Measurements from ENCODE around the gene KLHL12.
"Not testable (repeated sequence)": the region's sequence is repeated elsewhere in the genome, so short reads cannot be mapped to it uniquely, and the experiment has no call there.

KLHL12 gene

DNA sequence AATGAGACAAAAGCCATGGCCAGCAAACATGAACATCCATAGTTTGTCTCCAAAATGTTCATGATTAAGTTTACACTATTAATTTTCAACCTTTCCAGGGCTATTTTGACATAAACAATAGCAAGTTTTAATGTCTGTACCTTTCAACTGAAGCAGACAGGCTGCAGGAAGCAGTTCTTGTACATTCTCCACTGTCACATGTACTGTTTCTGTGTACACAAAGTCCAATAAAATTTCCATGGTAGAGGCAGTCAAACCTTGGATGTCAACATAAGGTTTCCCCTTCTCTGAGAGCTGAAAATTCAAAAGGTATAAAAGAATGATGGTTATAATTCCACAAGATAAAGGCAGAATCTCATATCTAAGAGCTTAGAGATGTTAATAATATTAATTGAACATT, 7.4 kb downstream of the KLHL12 start:
- no peak for TF ChIP-seq EZH2phosphoT487 (IDR thresholded peaks at IDR 0.05; ENCODE audit: borderline replicate concordance, low read length)
- TF ChIP-seq, protein P1, sequence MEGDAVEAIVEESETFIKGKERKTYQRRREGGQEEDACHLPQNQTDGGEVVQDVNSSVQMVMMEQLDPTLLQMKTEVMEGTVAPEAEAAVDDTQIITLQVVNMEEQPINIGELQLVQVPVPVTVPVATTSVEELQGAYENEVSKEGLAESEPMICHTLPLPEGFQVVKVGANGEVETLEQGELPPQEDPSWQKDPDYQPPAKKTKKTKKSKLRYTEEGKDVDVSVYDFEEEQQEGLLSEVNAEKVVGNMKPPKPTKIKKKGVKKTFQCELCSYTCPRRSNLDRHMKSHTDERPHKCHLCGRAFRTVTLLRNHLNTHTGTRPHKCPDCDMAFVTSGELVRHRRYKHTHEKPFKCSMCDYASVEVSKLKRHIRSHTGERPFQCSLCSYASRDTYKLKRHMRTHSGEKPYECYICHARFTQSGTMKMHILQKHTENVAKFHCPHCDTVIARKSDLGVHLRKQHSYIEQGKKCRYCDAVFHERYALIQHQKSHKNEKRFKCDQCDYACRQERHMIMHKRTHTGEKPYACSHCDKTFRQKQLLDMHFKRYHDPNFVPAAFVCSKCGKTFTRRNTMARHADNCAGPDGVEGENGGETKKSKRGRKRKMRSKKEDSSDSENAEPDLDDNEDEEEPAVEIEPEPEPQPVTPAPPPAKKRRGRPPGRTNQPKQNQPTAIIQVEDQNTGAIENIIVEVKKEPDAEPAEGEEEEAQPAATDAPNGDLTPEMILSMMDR (IDR thresholded peaks at IDR 0.05; ENCODE audit: low read depth, low read length, poor library complexity, severe bottlenecking): no peak

GRCh38 chr1:202915146-202915545, 11.9 kb downstream of the KLHL12 start:
- Histone ChIP-seq H3K79me2 (ENCODE audit: control insufficient read depth, low read length) (no peaks in the 10 kb centered on the region), H3K36me3 (ENCODE audit: control insufficient read depth, low read length) (peaks cover 86% of the 10 kb centered on the region), H4K20me1 (ENCODE audit: control insufficient read depth, insufficient read depth, low read depth, low read length) (no peaks in the 10 kb centered on the region), H3K4me2 (ENCODE audit: low read length) (no peak overlapping the region), H3K27ac (ENCODE audit: low read depth, low read length) (no peak overlapping the region), H3K4me3 (ENCODE audit: low read length) (no peak overlapping the region), H3K9me2 (replicated peaks; ENCODE audit: control insufficient read depth, low read length) (no peaks in the 10 kb centered on the region), H3K4me1 (ENCODE audit: control insufficient read depth, low read length) (no peaks in the 10 kb centered on the region), H3K9me3 (ENCODE audit: control insufficient read depth, insufficient read depth, low read length) (no peaks in the 10 kb centered on the region), H3F3A (ENCODE audit: control insufficient read depth, insufficient read depth) (0 out of 2 replicates have a peak, but pooled peaks cover 4% of the 10 kb centered on the region), H3K27me3 (ENCODE audit: control insufficient read depth, low read length) (no peaks in the 10 kb centered on the region)
- TF ChIP-seq, protein P1 (IDR thresholded peaks at IDR 0.05; ENCODE audit: low read depth, low read length, poor library complexity, severe bottlenecking): no peak
- no peak for TF ChIP-seq EZH2phosphoT487 (IDR thresholded peaks at IDR 0.05; ENCODE audit: borderline replicate concordance, low read length)

More for the DNA sequence above, 7.4 kb downstream of the KLHL12 start:
- Histone ChIP-seq H3K27me3 (ENCODE audit: control insufficient read depth, low read length) (no peaks in the 10 kb centered on the region), H3K4me1 (ENCODE audit: control insufficient read depth, low read length) (peaks cover 19% of the 10 kb centered on the region), H3K4me2 (ENCODE audit: low read length) (no peak overlapping the region), H3K4me3 (ENCODE audit: low read length) (no peak overlapping the region), H3K9me3 (ENCODE audit: control insufficient read depth, insufficient read depth, low read length) (no peaks in the 10 kb centered on the region), H3K36me3 (ENCODE audit: control insufficient read depth, low read length) (peaks cover 73% of the 10 kb centered on the region), H3K9me2 (replicated peaks; ENCODE audit: control insufficient read depth, low read length) (no peaks in the 10 kb centered on the region), H3K27ac (ENCODE audit: low read depth, low read length) (no peak overlapping the region), H3F3A (ENCODE audit: control insufficient read depth, insufficient read depth) (0 out of 2 replicates have a peak, but pooled peaks cover 4% of the 10 kb centered on the region), H3K79me2 (ENCODE audit: control insufficient read depth, low read length) (peaks cover 29% of the 10 kb centered on the region), H4K20me1 (ENCODE audit: control insufficient read depth, insufficient read depth, low read depth, low read length) (no peaks in the 10 kb centered on the region)

DNA sequence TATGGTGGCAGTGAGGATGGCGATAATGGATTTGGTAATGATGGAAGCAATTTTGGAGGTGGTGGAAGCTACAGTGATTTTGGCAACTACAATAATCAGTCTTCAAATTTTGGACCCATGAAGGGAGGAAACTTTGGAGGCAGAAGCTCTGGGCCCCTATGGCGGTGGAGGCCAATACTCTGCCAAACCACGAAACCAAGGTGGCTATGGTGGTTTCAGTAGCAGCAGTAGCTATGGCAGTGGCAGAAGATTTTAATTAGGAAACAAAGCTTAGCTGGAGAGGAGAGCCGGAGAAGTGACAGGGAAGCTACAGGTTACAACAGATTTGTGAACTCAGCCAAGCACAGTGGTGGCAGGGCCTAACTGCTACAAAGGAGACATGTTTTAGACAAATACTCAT, 14.6 kb downstream of the KLHL12 start:
- not testable (repeated sequence) for H3K4me3 ChIP-seq (ENCODE audit: low read length); H3K79me2 ChIP-seq (ENCODE audit: control insufficient read depth, low read length); H3K9me3 ChIP-seq (ENCODE audit: control insufficient read depth, insufficient read depth, low read length); H3K4me1 ChIP-seq (ENCODE audit: control insufficient read depth, low read length); H3K4me2 ChIP-seq (ENCODE audit: low read length); H3F3A ChIP-seq (ENCODE audit: control insufficient read depth, insufficient read depth); H3K27ac ChIP-seq (ENCODE audit: low read depth, low read length); H3K9me2 ChIP-seq (replicated peaks; ENCODE audit: control insufficient read depth, low read length); H4K20me1 ChIP-seq (ENCODE audit: control insufficient read depth, insufficient read depth, low read depth, low read length); H3K27me3 ChIP-seq (ENCODE audit: control insufficient read depth, low read length)
- H3K36me3 ChIP-seq (ENCODE audit: control insufficient read depth, low read length): peaks cover 88% of the 10 kb centered on the region

- no peaks in the 10 kb centered on the region for H3K79me2 ChIP-seq (ENCODE audit: control insufficient read depth, low read length)
- no peak overlapping the region for H3K27ac ChIP-seq (ENCODE audit: low read depth, low read length)
- no peaks in the 10 kb centered on the region for H4K20me1 ChIP-seq (ENCODE audit: control insufficient read depth, insufficient read depth, low read depth, low read length)
- TF ChIP-seq EZH2phosphoT487 (IDR thresholded peaks at IDR 0.05; ENCODE audit: borderline replicate concordance, low read length): no peak
- TF ChIP-seq, protein P1 (IDR thresholded peaks at IDR 0.05; ENCODE audit: low read depth, low read length, poor library complexity, severe bottlenecking): no peak
- H3K4me1 ChIP-seq (ENCODE audit: control insufficient read depth, low read length): no peaks in the 10 kb centered on the region
- peaks cover 77% of the 10 kb centered on the region for H3K36me3 ChIP-seq (ENCODE audit: control insufficient read depth, low read length)
- H3K4me3 ChIP-seq (ENCODE audit: low read length): no peak overlapping the region
- H3K27me3 ChIP-seq (ENCODE audit: control insufficient read depth, low read length): no peaks in the 10 kb centered on the region
- H3K9me3 ChIP-seq (ENCODE audit: control insufficient read depth, insufficient read depth, low read length): no peaks in the 10 kb centered on the region
- no peaks in the 10 kb centered on the region for H3F3A ChIP-seq (ENCODE audit: control insufficient read depth, insufficient read depth)
- no peak overlapping the region for H3K4me2 ChIP-seq (ENCODE audit: low read length)
- H3K9me2 ChIP-seq (replicated peaks; ENCODE audit: control insufficient read depth, low read length): no peaks in the 10 kb centered on the region
Measured at GRCh38 chr1:202909494-202909893, 17.5 kb downstream of the KLHL12 start.

Data from DOHH2 (cell line).